H9 (cell line): ENCODE results near the gene TREM2. TPM values are rescaled to one million over a fixed set of nuclear protein-coding genes. Genes with fewer than 3 reads are reported as not detected.

Experiments used
- DNase-seq: peaks from one replicate; pipeline ENCODE4 v3.0.0-alpha.2; 2017
- H2AFZ ChIP-seq: one replicate; pipeline ENCODE4 v1.6.1; 2013; ENCODE audit warnings: mild to moderate bottlenecking, low read length, control low read depth, moderate library complexity
- H2AK5ac ChIP-seq: 2 replicates; pipeline ENCODE4 v1.6.1; 2013; ENCODE audit warnings: low read length, control low read depth, mixed read lengths; ENCODE audit not compliant: insufficient read length
- H2BK120ac ChIP-seq: one replicate; pipeline ENCODE4 v1.6.1; 2013; ENCODE audit warnings: low read depth, mild to moderate bottlenecking, low read length, control low read depth, inconsistent platforms; ENCODE audit not compliant: poor library complexity, severe bottlenecking
- H2BK12ac ChIP-seq: 2 replicates; pipeline ENCODE4 v1.6.1; 2013; ENCODE audit warnings: low read length, control low read depth, mixed read lengths, low read depth; ENCODE audit not compliant: insufficient read length
- H2BK15ac ChIP-seq: 2 replicates; pipeline ENCODE4 v1.6.1; 2013; ENCODE audit warnings: low read depth, low read length, control low read depth
- H2BK20ac ChIP-seq: one replicate; pipeline ENCODE4 v1.6.1; 2013; ENCODE audit warnings: low read depth, mild to moderate bottlenecking, low read length, control low read depth, inconsistent platforms; ENCODE audit not compliant: poor library complexity, severe bottlenecking
- H2BK5ac ChIP-seq: 2 replicates; pipeline ENCODE4 v1.6.1; 2013; ENCODE audit warnings: low read length, control low read depth, mixed read lengths; ENCODE audit not compliant: insufficient read length
- H3K14ac ChIP-seq: 2 replicates; pipeline ENCODE4 v1.6.1; 2013; ENCODE audit warnings: low read length, control low read depth; ENCODE audit not compliant: insufficient read depth
- H3K18ac ChIP-seq: 2 replicates; pipeline ENCODE4 v1.6.1; 2013; ENCODE audit warnings: low read depth, mild to moderate bottlenecking, mixed read lengths, low read length, control low read depth; ENCODE audit not compliant: insufficient read length
- H3K23ac ChIP-seq: 2 replicates; pipeline ENCODE4 v1.6.1; 2013; ENCODE audit warnings: low read length, control low read depth, mixed read lengths, low read depth; ENCODE audit not compliant: insufficient read length
- H3K23me2 ChIP-seq: 2 replicates; pipeline ENCODE4 v1.6.1; 2013; ENCODE audit warnings: low read depth, mild to moderate bottlenecking, mixed read lengths, low read length, control low read depth; ENCODE audit not compliant: insufficient read length, poor library complexity, severe bottlenecking
- H3K27ac ChIP-seq: 2 replicates; pipeline ENCODE4 v1.5.1; 2013; ENCODE audit warnings: low read length, control low read depth, mixed read lengths, low read depth; ENCODE audit not compliant: insufficient read length
- H3K27me3 ChIP-seq: 2 replicates; pipeline ENCODE4 v1.6.1; 2013; ENCODE audit warnings: low read length, control low read depth, inconsistent platforms; ENCODE audit not compliant: insufficient read depth
- H3K4ac ChIP-seq: 2 replicates; pipeline ENCODE4 v1.6.1; 2013; ENCODE audit warnings: low read depth, mild to moderate bottlenecking, control low read depth, inconsistent platforms, low read length, moderate library complexity
- H3K4me1 ChIP-seq: 2 replicates; pipeline ENCODE4 v1.6.1; 2013; ENCODE audit warnings: low read length, control low read depth, inconsistent platforms; ENCODE audit not compliant: insufficient read depth
- H3K4me2 ChIP-seq: 2 replicates; pipeline ENCODE4 v1.6.1; 2013; ENCODE audit warnings: low read length, control low read depth, mixed read lengths; ENCODE audit not compliant: insufficient read length, insufficient read depth
- H3K56ac ChIP-seq: 2 replicates; pipeline ENCODE4 v1.6.1; 2013; ENCODE audit warnings: low read depth, mild to moderate bottlenecking, mixed read lengths, low read length, control low read depth; ENCODE audit not compliant: insufficient read length
- H3K79me1 ChIP-seq: 2 replicates; pipeline ENCODE4 v1.6.1; 2013; ENCODE audit warnings: low read depth, mild to moderate bottlenecking, moderate library complexity, low read length, control low read depth, inconsistent platforms; ENCODE audit not compliant: insufficient read depth, poor library complexity, severe bottlenecking
- H3K79me2 ChIP-seq: 2 replicates; pipeline ENCODE4 v1.6.1; 2013; ENCODE audit warnings: low read length, control low read depth, inconsistent platforms; ENCODE audit not compliant: insufficient read depth
- H3K9ac ChIP-seq: 2 replicates; pipeline ENCODE4 v1.6.1; 2013; ENCODE audit warnings: low read length, control low read depth, mixed read lengths; ENCODE audit not compliant: insufficient read length; ENCODE audit errors: extremely low read depth
- H3K9me3 ChIP-seq: one replicate; pipeline ENCODE4 v1.6.1; 2013; ENCODE audit warnings: low read depth, low read length, inconsistent platforms; ENCODE audit not compliant: control insufficient read depth
- H3T11ph ChIP-seq: one replicate; pipeline ENCODE4 v1.6.1; 2013; ENCODE audit warnings: mild to moderate bottlenecking, low read length, control low read depth, inconsistent platforms
- H4K20me1 ChIP-seq: one replicate; pipeline ENCODE4 v1.6.1; 2013; ENCODE audit not compliant: control insufficient read depth, insufficient read length, insufficient read depth
- H4K5ac ChIP-seq: 2 replicates; pipeline ENCODE4 v1.6.1; 2013; ENCODE audit warnings: low read depth, mild to moderate bottlenecking, mixed read lengths, low read length, control low read depth; ENCODE audit not compliant: insufficient read length
- H4K8ac ChIP-seq: replicated peaks from 2 replicates; pipeline ENCODE4 v1.6.1; 2013; ENCODE audit warnings: low read length, control low read depth, mixed read lengths, low read depth; ENCODE audit not compliant: insufficient read length
- H4K91ac ChIP-seq: 2 replicates; pipeline ENCODE4 v1.6.1; 2013; ENCODE audit warnings: low read depth, mild to moderate bottlenecking, moderate library complexity, mixed read lengths, low read length, control low read depth; ENCODE audit not compliant: insufficient read length
- H3K27ac Mint-ChIP-seq, 3 experiments: 2 replicates in 2 of 3; 3 replicates in 1 of 3; pipeline ENCODE4 v1.8.0; 2020 to 2021; ENCODE audit warnings: mixed read lengths in 3 of 3, mild to moderate bottlenecking in 1 of 3, moderate library complexity in 1 of 3
- H3K27me3 Mint-ChIP-seq: 2 replicates; pipeline ENCODE4 v1.8.0; 2021; ENCODE audit warnings: low read depth, mild to moderate bottlenecking, moderate library complexity, mixed read lengths
- H3K36me3 Mint-ChIP-seq, 3 experiments: 2 replicates in 2 of 3; 3 replicates in 1 of 3; pipeline ENCODE4 v1.8.0; 2020 to 2021; ENCODE audit warnings: low read depth in 3 of 3, mixed read lengths in 3 of 3; ENCODE audit not compliant: insufficient read depth in 1 of 3
- H3K4me1 Mint-ChIP-seq, 2 experiments: 2 replicates each; pipeline ENCODE4 v1.8.0; 2020; ENCODE audit warnings: mixed read lengths in 2 of 2
- H3K4me3 Mint-ChIP-seq, 2 experiments: 2 replicates in 1 of 2; 3 replicates in 1 of 2; pipeline ENCODE4 v1.8.0; 2020 to 2021; ENCODE audit warnings: mild to moderate bottlenecking in 2 of 2, mixed read lengths in 2 of 2, moderate library complexity in 1 of 2
- H3K9me3 Mint-ChIP-seq, 2 experiments: 2 replicates in 1 of 2; 3 replicates in 1 of 2; pipeline ENCODE4 v1.8.0; 2020; ENCODE audit warnings: mild to moderate bottlenecking in 2 of 2, mixed read lengths in 2 of 2, moderate library complexity in 1 of 2
- CTCF ChIP-seq: fragments of 200-600 bp; sonication (generic); conservative IDR thresholded peaks from 3 replicates; pipeline ENCODE4 v1.8.0; 2021; ENCODE audit warnings: antibody characterized with exemption, mild to moderate bottlenecking
- WGBS: extraction: QIAGEN DNeasy Blood & Tissue Kit; methylation state at CpG from one replicate; pipeline ENCODE4 v1.1.7; 2013; ENCODE audit warnings: missing lambda C conversion rate, low lambda C conversion rate, mixed read lengths; ENCODE audit not compliant: insufficient read length; ENCODE audit errors: extremely low coverage; 5-methylcytosine and 5-hydroxymethylcytosine counted together
- total RNA-seq: library from RNA; stranded (reverse); gene quantifications from 2 replicates; pipeline ENCODE4 v1.2.1, GENCODE V29; 2021

TREM2 gene
- total RNA-seq, 1 experiment from 2014 or later: 0.31 TPM

GRCh38 chr6:41160933-41161332 lies 2.0 kb downstream of the TREM2 start:
- peaks cover 3% of the 10 kb centered on the region for H3K27me3 Mint-ChIP-seq
- H3K23ac ChIP-seq: no peak overlapping the region
- H3K18ac ChIP-seq: no peak overlapping the region
- DNase-seq: no peak
- no peaks in the 10 kb centered on the region for H4K20me1 ChIP-seq
- H2BK12ac ChIP-seq: no peak overlapping the region
- H3K9me3 ChIP-seq: no peaks in the 10 kb centered on the region
- H3K4me3 Mint-ChIP-seq: no peak overlapping the region
- H3K56ac ChIP-seq: no peak overlapping the region
- no peaks in the 10 kb centered on the region for H3K79me1 ChIP-seq
- H3K4ac ChIP-seq: no peak overlapping the region
- H2AK5ac ChIP-seq: no peak overlapping the region
- H4K5ac ChIP-seq: no peak overlapping the region
- H2AFZ ChIP-seq: no peak overlapping the region
- no peak overlapping the region for H2BK20ac ChIP-seq
- H3T11ph ChIP-seq: no peak overlapping the region
- H3K4me1 ChIP-seq: no peaks in the 10 kb centered on the region
- no peaks in the 10 kb centered on the region for H3K36me3 Mint-ChIP-seq
- H3K4me2 ChIP-seq: no peak overlapping the region
- no peak overlapping the region for H3K14ac ChIP-seq
- no peak overlapping the region for H2BK120ac ChIP-seq
- no peak overlapping the region for H2BK15ac ChIP-seq
- no peaks in the 10 kb centered on the region for H3K23me2 ChIP-seq
- H3K9ac ChIP-seq: no peak overlapping the region
- no CpG with 5 or more reads among the region's 3 CpGs for WGBS
- H4K8ac ChIP-seq: no peak overlapping the region
- H4K91ac ChIP-seq: no peak overlapping the region
- TF ChIP-seq CTCF: no peak
- no peak overlapping the region for H2BK5ac ChIP-seq
- no peak overlapping the region for H3K27ac ChIP-seq
- H3K27me3 ChIP-seq: no peaks in the 10 kb centered on the region; the same call in 1 of the 2 replicates
- no peaks in the 10 kb centered on the region for H3K9me3 Mint-ChIP-seq
- H3K4me1 Mint-ChIP-seq: peaks cover 2 to 7% of the 10 kb centered on the region in 2 experiments; a peak in 2 of 4 replicates
- H3K27ac Mint-ChIP-seq: no peak overlapping the region
- no peaks in the 10 kb centered on the region for H3K79me2 ChIP-seq
